Measurements from ENCODE around the gene LRRC75A. TPM values are rescaled to one million over a fixed set of nuclear protein-coding genes. Genes with fewer than 3 reads are reported as not detected.
"Not testable (repeated sequence)": the region's sequence is repeated elsewhere in the genome, so short reads cannot be mapped to it uniquely, and the experiment has no call there.

Gene LRRC75A
- total RNA-seq, 1 donor from 2014 or later = 6.2 TPM

- no peak for DNase-seq
These were observed 93.4 kb downstream of the LRRC75A start for GRCh38 chr17:16398270-16399267.

DNA sequence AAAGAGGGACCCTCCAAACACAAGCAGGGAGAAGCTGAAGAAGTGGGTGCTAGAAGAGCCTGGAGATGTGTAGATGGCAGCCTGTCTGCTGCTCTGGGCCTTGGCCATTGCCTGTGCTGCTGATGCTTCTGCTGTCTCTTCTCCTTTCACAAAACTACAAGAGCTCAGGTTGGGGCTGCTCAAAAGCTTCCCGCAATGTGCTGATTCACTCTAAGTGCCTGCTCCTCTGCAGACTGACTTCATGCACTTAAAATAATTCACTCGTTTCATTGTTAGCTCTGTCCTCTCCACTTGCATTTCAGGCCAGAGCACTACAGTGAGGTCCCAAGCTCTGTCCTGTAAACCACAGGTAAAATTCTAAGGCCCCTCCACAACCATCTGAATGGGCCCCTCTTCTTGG lies 95.3 kb downstream of the LRRC75A start:
- DNase-seq = not testable (repeated sequence)

GRCh38 chr17:16395887-16396286 lies 96.1 kb downstream of the LRRC75A start:
- not testable (repeated sequence) for DNase-seq

DNA sequence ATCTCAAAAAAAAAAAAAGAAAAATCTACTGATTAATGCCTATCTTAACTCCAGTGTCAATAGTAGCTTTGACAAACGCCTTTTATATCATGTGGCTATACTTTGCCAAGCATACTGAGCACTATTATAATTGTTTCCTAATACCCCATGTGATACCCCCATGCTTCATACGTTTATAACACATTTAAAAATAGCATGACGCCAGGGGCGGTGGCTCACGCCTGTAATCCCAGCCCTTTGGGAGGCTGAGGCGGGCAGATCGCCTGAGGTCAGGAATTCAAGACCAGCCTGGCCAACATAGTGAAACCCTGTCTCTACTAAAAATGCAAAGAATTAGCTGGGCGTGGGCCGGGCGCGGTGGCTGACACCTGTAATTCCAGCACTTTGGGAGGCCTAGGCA lies 99.5 kb downstream of the LRRC75A start:
- not testable (repeated sequence) for DNase-seq

Small RNA genes within 50 kb of the gene (small RNA-seq; reads per million reads assigned to genes)
- gene SNORD49A (ENCODE audit: low replicate concordance) (not detected), gene SNORD65 (ENCODE audit: low replicate concordance) (not detected)

Other genes starting within 250 kb of the LRRC75A start
- 27.2 TPM for gene CENPV, start 138.7 kb downstream of the LRRC75A start, total RNA-seq
- gene UBB, start 111.1 kb downstream of the LRRC75A start, total RNA-seq = 1,134 TPM
- gene TRPV2, start 76.6 kb downstream of the LRRC75A start, total RNA-seq = 5.1 TPM
- 6.7 TPM for gene ZNF287, start 77.0 kb upstream of the LRRC75A start, total RNA-seq
- 13.0 TPM for gene ZNF624, start 161.7 kb upstream of the LRRC75A start, total RNA-seq
- 3.3 TPM for gene CCDC144A, start 198.0 kb upstream of the LRRC75A start, total RNA-seq

Measured in tongue (tissue), 3 donors.